ENCODE results near the gene GPD1.

GRCh38 chr12:50151047-50151687 is 47.4 kb downstream of the GPD1 start:
- TF ChIP-seq, protein P1, sequence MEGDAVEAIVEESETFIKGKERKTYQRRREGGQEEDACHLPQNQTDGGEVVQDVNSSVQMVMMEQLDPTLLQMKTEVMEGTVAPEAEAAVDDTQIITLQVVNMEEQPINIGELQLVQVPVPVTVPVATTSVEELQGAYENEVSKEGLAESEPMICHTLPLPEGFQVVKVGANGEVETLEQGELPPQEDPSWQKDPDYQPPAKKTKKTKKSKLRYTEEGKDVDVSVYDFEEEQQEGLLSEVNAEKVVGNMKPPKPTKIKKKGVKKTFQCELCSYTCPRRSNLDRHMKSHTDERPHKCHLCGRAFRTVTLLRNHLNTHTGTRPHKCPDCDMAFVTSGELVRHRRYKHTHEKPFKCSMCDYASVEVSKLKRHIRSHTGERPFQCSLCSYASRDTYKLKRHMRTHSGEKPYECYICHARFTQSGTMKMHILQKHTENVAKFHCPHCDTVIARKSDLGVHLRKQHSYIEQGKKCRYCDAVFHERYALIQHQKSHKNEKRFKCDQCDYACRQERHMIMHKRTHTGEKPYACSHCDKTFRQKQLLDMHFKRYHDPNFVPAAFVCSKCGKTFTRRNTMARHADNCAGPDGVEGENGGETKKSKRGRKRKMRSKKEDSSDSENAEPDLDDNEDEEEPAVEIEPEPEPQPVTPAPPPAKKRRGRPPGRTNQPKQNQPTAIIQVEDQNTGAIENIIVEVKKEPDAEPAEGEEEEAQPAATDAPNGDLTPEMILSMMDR (IDR thresholded peaks at IDR 0.05 in 2 of 3, conservative IDR thresholded peaks at IDR 0.05 in 1 of 3; ENCODE audit: control insufficient read depth in 2 of 3, extremely low read depth in 1 of 3, insufficient read depth in 1 of 3, low read depth in 3 of 3, low read length in 3 of 3): no peak
- no peak for TF ChIP-seq STAT1 (conservative IDR thresholded peaks at IDR 0.05)
- TF ChIP-seq, protein P2, sequence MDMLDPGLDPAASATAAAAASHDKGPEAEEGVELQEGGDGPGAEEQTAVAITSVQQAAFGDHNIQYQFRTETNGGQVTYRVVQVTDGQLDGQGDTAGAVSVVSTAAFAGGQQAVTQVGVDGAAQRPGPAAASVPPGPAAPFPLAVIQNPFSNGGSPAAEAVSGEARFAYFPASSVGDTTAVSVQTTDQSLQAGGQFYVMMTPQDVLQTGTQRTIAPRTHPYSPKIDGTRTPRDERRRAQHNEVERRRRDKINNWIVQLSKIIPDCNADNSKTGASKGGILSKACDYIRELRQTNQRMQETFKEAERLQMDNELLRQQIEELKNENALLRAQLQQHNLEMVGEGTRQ (IDR thresholded peaks at IDR 0.05; ENCODE audit: borderline replicate concordance, low read depth, low read length): no peak
- no peak for TF ChIP-seq MTA3 (IDR thresholded peaks at IDR 0.05; ENCODE audit: borderline replicate concordance, low read length)
- no peak for TF ChIP-seq SUZ12 (IDR thresholded peaks at IDR 0.05; ENCODE audit: unreplicated experiment)
- TF ChIP-seq CHD2 (IDR thresholded peaks at IDR 0.05; ENCODE audit: borderline replicate concordance, low read depth, low read length): no peak

Measured in GM12878 (cell line).